ENCODE results near the gene ATP8B2.
A peak's percentile ranks its signal among the peaks of the same experiment; 100 is the strongest.
"Not testable (repeated sequence)": the region's sequence is repeated elsewhere in the genome, so short reads cannot be mapped to it uniquely, and the experiment has no call there.

The ATP8B2 gene

GRCh38 chr1:154325583-154326545, 539 bp downstream of the ATP8B2 start:
- peak; percentile 46 for DNase-seq

- peak; percentile 20 for DNase-seq
These were observed 1.5 kb downstream of the ATP8B2 start for GRCh38 chr1:154326546-154327465.

GRCh38 chr1:154327466-154328317, 2.4 kb downstream of the ATP8B2 start:
- no peak for DNase-seq

GRCh38 chr1:154328318-154329151, 3.2 kb downstream of the ATP8B2 start:
- no peak for DNase-seq

- DNase-seq = no peak
These were observed 3.8 kb downstream of the ATP8B2 start for GRCh38 chr1:154329152-154329521.

DNA sequence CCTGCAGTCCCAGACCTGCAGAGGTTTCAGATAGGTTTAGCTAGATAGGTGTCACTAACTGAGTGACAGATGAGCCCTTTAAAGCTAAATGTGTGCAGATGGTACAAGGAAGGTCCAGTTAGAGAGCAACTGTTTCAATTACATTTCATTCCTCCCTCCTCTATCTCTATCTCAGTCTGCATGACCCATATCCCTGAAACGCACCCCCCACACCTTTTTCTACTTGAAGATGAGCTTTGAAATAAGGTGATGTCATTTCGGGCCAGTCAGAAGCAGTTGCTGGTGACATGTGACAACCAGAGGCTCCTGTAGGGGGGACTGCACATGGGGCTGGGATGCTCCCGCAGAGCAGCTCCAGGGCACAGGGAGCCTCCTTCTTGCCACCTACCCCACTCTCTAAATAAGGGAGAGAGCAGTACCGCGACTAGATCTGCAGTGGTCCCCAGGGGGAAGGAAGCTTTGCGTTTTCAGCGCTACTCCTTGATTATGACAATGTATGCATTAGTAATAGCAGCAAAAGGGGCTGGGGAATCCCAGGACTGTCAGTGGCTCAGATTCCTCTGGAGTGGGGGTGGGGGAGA, 4.3 kb downstream of the ATP8B2 start:
- no peak for DNase-seq

DNA sequence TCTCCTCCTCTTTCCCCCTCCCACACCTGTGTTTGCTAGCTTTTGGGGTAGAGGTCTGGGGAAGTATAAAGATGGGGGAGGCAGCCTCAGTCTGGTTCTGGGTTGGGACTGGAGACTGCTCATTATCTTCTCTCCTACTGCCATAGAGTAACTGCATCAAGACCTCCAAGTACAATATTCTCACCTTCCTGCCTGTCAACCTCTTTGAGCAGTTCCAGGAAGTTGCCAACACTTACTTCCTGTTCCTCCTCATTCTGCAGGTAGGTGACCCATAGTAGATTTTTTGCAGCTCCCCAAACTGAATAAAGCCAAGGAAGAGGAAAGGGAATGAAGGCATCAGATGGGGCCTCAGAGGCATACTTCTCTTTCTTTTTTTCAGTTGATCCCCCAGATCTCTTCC, 5.3 kb downstream of the ATP8B2 start:
- DNase-seq = no peak

- DNase-seq = no peak
These were observed 9.0 kb downstream of the ATP8B2 start for GRCh38 chr1:154334079-154335024.

- peak; percentile 23 for DNase-seq
These were observed 9.8 kb downstream of the ATP8B2 start for GRCh38 chr1:154335025-154335714.

DNA sequence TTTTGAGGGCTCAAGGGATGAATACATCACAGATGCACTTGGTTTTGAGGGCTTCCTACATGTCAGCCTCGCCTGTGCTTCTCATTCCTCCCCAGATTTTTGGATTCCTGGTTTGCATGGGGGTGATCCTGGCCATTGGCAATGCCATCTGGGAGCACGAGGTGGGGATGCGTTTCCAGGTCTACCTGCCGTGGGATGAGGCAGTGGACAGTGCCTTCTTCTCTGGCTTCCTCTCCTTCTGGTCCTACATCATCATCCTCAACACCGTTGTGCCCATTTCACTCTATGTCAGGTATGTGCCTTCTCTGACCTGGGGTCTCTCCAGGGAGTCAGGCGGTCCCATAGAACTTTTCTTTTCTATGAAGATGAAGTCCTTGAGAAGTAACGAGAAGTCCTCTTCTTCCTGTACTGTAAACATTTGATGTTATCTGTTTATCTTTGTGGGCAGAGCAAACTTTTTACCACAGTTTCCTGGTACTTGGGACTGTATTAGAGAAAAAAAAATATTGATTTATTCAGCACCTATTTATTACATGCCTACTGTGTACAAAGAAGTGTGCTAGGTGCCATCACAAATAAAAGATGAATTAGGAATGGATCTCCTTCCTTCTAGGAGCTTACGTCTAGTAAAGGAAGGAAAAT, 12.0 kb downstream of the ATP8B2 start:
- no peak for DNase-seq

DNA sequence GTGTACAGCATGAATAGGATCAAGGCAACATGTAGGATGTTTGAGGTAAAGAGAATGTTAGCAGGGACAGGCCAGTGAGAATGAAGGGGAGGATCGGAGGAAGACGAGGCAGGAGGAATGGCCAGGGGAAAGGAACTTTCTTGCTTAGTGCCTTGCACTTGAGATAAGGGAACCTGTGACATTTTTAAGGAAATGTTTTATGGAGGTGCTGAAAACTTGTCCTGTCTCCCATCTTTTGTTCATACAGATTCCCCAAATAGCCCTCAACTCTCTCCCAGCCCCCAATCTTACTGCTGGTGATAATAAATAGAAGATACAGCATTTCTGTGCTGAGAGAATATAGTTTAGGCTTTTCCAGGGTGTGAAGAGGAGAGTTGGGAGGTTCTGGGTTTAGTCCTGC, 13.6 kb downstream of the ATP8B2 start:
- DNase-seq = no peak

DNA sequence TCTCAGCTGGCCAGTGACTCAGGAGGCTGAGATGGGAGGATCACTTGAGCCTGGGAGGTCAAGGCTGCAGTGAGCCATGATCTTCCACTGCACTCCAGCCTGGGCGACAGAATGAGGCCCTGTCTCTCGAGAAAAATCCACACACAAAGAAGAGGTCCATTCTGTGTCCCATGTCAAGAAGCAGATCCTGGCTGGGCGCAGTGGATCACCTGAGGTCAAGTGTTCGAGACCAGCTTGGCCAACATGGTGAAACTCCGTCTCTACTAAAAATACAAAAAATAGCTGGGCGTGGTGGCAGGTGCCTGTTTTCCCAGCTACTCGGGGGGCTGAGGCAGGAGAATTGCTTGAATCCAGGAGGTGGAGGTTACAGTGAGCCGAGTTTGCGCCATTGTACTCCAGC, 16.0 kb downstream of the ATP8B2 start:
- DNase-seq = not testable (repeated sequence)

- DNase-seq = no peak
These were observed 16.8 kb downstream of the ATP8B2 start for GRCh38 chr1:154342132-154342531.

DNA sequence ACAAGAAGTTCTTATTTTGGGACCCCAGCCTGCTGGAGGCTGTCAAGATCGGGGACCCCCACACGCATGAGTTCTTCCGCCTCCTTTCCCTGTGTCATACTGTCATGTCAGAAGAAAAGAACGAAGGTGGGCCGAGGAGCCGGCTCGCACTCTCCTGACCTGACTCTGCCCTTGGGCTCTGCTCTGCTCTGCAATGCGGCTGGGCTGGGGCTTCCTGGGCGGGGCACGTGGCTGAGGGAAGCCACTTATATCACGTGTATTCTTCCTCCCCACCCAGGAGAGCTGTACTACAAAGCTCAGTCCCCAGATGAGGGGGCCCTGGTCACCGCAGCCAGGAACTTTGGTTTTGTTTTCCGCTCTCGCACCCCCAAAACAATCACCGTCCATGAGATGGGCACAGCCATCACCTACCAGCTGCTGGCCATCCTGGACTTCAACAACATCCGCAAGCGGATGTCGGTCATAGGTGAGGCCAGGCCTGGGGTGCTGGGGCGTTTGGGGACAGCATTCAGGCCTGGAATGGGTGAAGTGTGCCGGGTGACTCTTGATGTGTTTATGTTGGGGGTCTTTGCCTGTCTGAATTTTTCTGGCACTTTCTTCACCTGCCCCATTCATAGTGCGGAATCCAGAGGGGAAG, 17.6 kb downstream of the ATP8B2 start:
- DNase-seq = no peak

- no peak for DNase-seq
These were observed 19.9 kb downstream of the ATP8B2 start for GRCh38 chr1:154344977-154345837.

- no peak for DNase-seq
These were observed 21.1 kb downstream of the ATP8B2 start for GRCh38 chr1:154346276-154346917.

DNA sequence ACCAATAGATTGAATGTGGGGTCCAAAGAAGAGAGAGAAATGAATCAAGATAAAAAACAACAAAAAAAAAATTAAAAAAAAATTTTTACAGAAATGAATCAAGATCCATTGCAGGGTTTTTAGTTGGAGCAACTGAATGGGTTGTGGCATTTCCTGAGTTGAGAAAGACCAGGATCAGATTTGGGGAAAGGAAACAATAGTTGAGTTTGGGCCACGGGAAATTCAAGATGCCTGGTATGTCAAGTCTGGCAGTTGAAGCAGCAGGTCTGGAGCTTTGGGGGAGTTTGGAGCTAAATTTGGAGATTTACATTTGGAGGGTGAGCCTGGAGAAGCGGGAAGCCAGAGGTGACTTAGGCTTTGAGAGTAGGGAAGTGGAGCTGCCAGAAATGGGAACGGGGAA, 22.6 kb downstream of the ATP8B2 start:
- no peak for DNase-seq
